SK-N-MC (cell line): Measurements from ENCODE around the gene MFSD8.
"Not testable (repeated sequence)": the region's sequence is repeated elsewhere in the genome, so short reads cannot be mapped to it uniquely, and the experiment has no call there.

ENCODE experiments used
- EZH2 ChIP-seq: fragments of 200-600 bp; sonication (generic); IDR thresholded peaks from one replicate; pipeline ENCODE4 v1.6.1; 2017; ENCODE audit warnings: antibody characterized with exemption
- POLR2AphosphoS5 ChIP-seq: IDR thresholded peaks from 2 replicates; pipeline ENCODE4 v1.6.1; 2012; ENCODE audit warnings: mild to moderate bottlenecking, low read depth, low read length, borderline replicate concordance

DNA sequence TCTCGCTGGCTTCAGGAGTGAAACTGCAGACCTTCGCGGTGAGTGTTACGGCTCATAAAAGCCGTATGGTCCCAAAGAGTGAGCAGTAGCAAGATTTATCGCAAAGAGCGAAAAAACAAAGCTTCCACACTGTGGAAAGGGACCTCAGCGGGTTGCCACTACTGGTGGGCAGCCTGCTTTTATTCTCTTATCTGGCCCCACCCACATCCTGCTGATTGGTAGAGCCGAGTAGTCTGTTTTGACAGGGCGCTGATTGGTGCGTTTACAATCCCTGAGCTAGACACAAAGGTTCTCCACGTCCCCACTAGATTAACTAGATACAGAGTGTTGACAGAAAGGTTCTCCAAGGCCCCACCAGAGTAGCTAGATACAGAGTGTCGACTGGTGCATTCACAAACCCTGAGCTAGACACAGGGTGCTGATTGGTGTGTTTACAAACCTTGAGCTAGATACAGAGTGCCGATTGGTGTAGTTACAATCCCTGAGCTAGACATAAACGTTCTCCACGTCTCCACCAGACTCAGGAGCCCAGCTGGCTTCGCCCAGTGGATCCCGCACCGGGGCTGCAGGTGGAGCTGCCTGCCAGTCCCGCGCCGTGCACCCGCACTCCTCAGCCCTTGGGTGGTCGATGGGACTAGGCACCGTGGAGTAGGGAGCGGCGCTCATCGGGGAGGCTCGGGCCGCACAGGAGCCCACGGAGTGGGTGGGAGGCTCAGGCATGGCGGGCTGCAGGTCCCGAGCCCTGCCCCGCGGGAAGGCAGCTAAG lies 1.2 kb downstream of the MFSD8 start:
- not testable (repeated sequence) for TF ChIP-seq POLR2AphosphoS5, EZH2
